Measurements from ENCODE around the gene C1orf50. TPM values are rescaled to one million over a fixed set of nuclear protein-coding genes. Genes with fewer than 3 reads are reported as not detected.

Gene C1orf50
- total RNA-seq, 6 donors from 2014 or later: 0.55 to 7.4 (median 2.5) TPM

DNA sequence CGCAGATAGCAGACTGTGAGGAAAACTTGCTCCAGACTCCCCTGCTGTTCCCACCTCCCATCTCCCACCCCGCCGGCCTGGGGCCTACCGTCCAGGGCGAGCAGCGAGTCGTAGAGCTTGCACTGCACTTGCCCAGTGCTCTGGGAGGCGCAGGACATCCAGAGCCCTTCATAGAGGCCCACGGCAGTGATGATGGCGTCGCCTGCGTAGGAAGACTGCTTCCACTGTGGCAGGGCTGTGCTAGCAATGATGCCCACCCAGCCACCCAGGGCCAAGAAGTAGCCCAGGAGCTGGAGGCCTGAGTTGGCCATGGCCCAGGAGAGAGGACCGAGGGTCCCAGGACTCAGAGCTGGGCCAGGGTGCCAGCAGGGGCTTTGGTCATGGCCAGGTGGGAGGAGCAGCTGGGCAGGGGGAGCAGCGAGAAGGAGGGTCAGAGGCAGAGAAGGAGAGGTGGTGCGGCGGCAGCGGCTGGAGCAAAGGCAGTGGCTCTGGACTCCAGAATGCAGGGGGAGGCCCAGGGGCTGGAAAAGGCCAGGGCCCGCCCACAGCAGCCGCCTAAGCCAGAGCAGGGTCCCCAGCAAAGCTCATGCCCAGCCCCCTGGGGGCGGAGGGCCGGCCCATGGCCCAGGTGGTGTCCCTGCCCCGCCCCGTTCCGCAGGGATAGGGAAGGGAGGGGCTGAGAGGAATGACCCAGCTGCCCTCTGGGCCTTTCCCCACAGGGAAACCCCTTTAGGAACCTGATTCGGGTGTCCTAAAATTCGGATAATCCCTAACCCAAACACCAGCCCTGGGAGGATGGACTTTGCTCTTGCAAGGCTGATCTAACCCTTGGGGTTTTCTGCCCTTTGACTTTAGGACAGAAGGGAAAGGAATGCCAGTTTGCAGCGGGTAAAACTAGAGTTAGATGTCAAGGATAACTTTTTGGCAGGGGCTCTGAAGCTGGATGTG is 27.0 kb upstream of the C1orf50 start, which contains the start of gene CLDN19:
CLDN19 (minus strand) TSS at position 484 of the 948 bp plus-strand sequence; CDS start at position 311, 173 bp downstream.
- no peaks in the 10 kb centered on the region for H3K9me3 ChIP-seq
- 69 to 73% methylated on average over 13 to 27 of the region's 27 CpGs for WGBS, 2 donors
- TF ChIP-seq POLR2AphosphoS5 (IDR thresholded peaks at IDR 0.05) (no peak), CTCF (IDR thresholded peaks at IDR 0.05) (no peak), EP300 (IDR thresholded peaks at IDR 0.05) (no peak), POLR2A (IDR thresholded peaks at IDR 0.05) (no peak)
- H3K27me3 ChIP-seq: no peaks in the 10 kb centered on the region
- H3K4me1 ChIP-seq: no peaks in the 10 kb centered on the region
- no peak within 1 kb of the TSS for H3K4me3 ChIP-seq
- ATAC-seq (ENCODE audit: low FRiP score in 2 of 2) (no peak), DNase-seq (peak in 1 of 2 donors; percentile 74)
- H3K36me3 ChIP-seq: no peaks in the 10 kb centered on the region
- no peak within 1 kb of the TSS for H3K27ac ChIP-seq

DNA sequence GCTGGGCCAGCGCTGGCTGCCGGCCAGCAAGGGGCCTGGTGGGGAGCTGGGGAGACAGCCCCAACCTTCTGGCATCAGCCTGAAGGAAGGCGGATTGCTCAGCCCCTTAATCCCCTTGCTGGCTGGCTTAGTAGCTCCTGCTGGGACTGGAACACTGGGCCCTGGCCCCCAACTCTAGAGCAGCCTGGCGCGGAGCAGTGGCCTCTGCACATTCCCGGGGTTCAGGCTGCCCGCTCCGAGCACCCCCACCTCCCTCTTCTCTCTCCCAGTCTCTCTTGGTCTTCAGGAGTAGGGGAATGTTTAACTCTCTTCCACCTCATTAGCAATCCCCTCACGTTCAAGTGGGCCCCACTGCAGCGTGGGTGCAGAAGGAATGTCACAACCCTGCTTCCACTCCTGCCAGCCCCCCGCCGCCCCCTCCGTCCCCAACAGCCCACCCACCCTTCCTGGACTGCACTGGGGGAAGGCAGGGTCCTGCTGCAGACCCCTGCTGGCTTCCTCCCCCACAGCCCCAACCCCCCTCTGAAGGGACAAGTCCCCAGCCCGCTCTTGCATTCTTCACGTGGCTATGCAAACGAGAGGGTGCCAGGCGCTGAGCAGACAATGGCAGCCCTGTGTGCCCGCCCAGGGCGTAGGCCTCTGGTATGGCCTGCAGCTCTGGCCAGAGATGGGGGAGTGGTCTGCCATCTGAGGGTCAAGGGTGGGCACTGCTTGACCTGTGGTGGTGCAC is 26.0 kb upstream of the C1orf50 start:
- no peaks in the 10 kb centered on the region for H3K27me3 ChIP-seq
- H3K4me1 ChIP-seq: no peaks in the 10 kb centered on the region
- WGBS, 2 donors: 67 to 80% methylated on average over 7 to 19 of the region's 19 CpGs
- H3K4me3 ChIP-seq: no peak overlapping the region
- no peaks in the 10 kb centered on the region for H3K9me3 ChIP-seq
- DNase-seq (peak in 1 of 2 donors; percentile 70), ATAC-seq (ENCODE audit: low FRiP score in 2 of 2) (no peak)
- TF ChIP-seq POLR2AphosphoS5 (IDR thresholded peaks at IDR 0.05) (no peak), POLR2A (IDR thresholded peaks at IDR 0.05) (no peak), EP300 (IDR thresholded peaks at IDR 0.05) (no peak), CTCF (IDR thresholded peaks at IDR 0.05) (no peak)
- no peak overlapping the region for H3K27ac ChIP-seq
- peaks cover 0 to 5% (median 3%) of the 10 kb centered on the region in 4 donors for H3K36me3 ChIP-seq

DNA sequence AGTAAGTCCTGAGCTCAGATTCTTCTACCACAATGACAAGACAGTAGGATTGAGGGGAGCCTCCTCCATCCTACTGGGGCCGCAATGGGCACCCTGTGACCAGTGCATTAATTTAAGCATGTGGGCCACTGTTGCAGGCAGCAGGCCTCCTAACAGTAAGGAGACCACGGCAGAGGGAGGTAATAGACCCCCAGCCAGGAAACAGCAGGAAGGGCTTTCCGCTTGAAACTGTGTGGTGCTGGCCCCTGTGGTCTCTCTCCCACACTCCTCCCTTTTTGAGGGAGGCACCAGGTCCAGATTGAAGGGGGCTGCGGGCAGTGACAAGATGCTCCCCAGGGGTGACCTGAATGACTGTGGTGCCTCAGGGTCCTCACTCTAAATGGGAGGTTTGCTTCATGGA is 25.3 kb upstream of the C1orf50 start:
- TF ChIP-seq POLR2AphosphoS5 (IDR thresholded peaks at IDR 0.05): no peak
- TF ChIP-seq EP300 (IDR thresholded peaks at IDR 0.05): no peak
- TF ChIP-seq POLR2A (IDR thresholded peaks at IDR 0.05): no peak
- no peak for TF ChIP-seq CTCF (IDR thresholded peaks at IDR 0.05)
- Histone ChIP-seq H3K4me3 (no peak overlapping the region), H3K27ac (no peak overlapping the region), H3K9me3 (no peaks in the 10 kb centered on the region), H3K4me1 (no peaks in the 10 kb centered on the region), H3K36me3 (peaks cover 7 to 12% (median 10%) of the 10 kb centered on the region in 4 donors), H3K27me3 (no peaks in the 10 kb centered on the region)
- DNase-seq: no peak
- ATAC-seq (ENCODE audit: low FRiP score in 2 of 2): no peak
- WGBS, 2 donors: 76 to 81% methylated on average over 3 to 4 of the region's 4 CpGs

GRCh38 chr1:42742141-42742540 is 24.9 kb upstream of the C1orf50 start:
- no peak overlapping the region for H3K27ac ChIP-seq
- no peaks in the 10 kb centered on the region for H3K9me3 ChIP-seq
- TF ChIP-seq POLR2A (IDR thresholded peaks at IDR 0.05): no peak
- DNase-seq (no peak), ATAC-seq (ENCODE audit: low FRiP score in 2 of 2) (no peak)
- no peak overlapping the region for H3K4me3 ChIP-seq
- H3K4me1 ChIP-seq: no peaks in the 10 kb centered on the region
- peaks cover 10 to 17% (median 12%) of the 10 kb centered on the region in 4 donors for H3K36me3 ChIP-seq
- 86 to 95% methylated on average over 8 of the region's 8 CpGs for WGBS, 2 donors
- H3K27me3 ChIP-seq: no peaks in the 10 kb centered on the region

All from upper lobe of left lung (tissue), 6 donors.